Measurements from ENCODE around the gene SHISA5.
"Not testable (repeated sequence)": the region's sequence is repeated elsewhere in the genome, so short reads cannot be mapped to it uniquely, and the experiment has no call there.

The SHISA5 gene

GRCh38 chr3:48551651-48552050 lies 47.7 kb upstream of the SHISA5 start:
- not testable (repeated sequence) for H2AK5ac ChIP-seq (ENCODE audit: low read depth, low read length); H2BK120ac ChIP-seq (ENCODE audit: low read depth, low read length); H2AFZ ChIP-seq (ENCODE audit: low read length); H3K4me3 ChIP-seq (ENCODE audit: low read length in 2 of 2); H3K79me1 ChIP-seq (ENCODE audit: low read depth, low read length); H3K9me3 ChIP-seq (replicated peaks in 1 of 2; ENCODE audit: control insufficient read depth in 2 of 2, insufficient read depth in 1 of 2, low read depth in 1 of 2, low read length in 2 of 2); H3K23ac ChIP-seq (ENCODE audit: low read depth, low read length, poor library complexity); DNase-seq (ENCODE audit: low spot score); H3K4ac ChIP-seq (ENCODE audit: low read length); H3K27ac ChIP-seq (replicated peaks; ENCODE audit: low read length); H3K9ac ChIP-seq (ENCODE audit: low read depth, low read length, poor library complexity); H4K91ac ChIP-seq (ENCODE audit: low read depth, low read length, poor library complexity); H3K18ac ChIP-seq (ENCODE audit: low read length); H2BK5ac ChIP-seq (ENCODE audit: low read length); H3K27me3 ChIP-seq (ENCODE audit: control insufficient read depth in 3 of 3, insufficient read depth in 3 of 3, low read depth in 1 of 3, low read length in 3 of 3); H3K4me2 ChIP-seq (ENCODE audit: insufficient read depth, low read length, poor library complexity, severe bottlenecking); H3K14ac ChIP-seq (ENCODE audit: low read length); H4K8ac ChIP-seq (ENCODE audit: low read depth, low read length); H2BK15ac ChIP-seq (ENCODE audit: low read length); H2BK12ac ChIP-seq (ENCODE audit: low read length)
- WGBS, 2 donors (ENCODE audit: extremely low coverage in 2 of 2, insufficient read length in 2 of 2, insufficient replicate concordance in 1 of 2): no CpG with 5 or more reads among the region's 7 CpGs
- peaks cover 10 to 14% of the 10 kb centered on the region in 2 donors for H3K4me1 ChIP-seq (ENCODE audit: control insufficient read depth in 2 of 2, insufficient read depth in 1 of 2, low read depth in 1 of 2, low read length in 2 of 2)
- H3K36me3 ChIP-seq (replicated peaks in 1 of 2; ENCODE audit: control insufficient read depth in 2 of 2, insufficient read depth in 2 of 2, low read length in 2 of 2): peaks cover 7 to 23% of the 10 kb centered on the region in 2 donors

- Histone ChIP-seq H3K9ac (ENCODE audit: low read depth, low read length, poor library complexity) (no peak overlapping the region), H3K79me1 (ENCODE audit: low read depth, low read length) (no peaks in the 10 kb centered on the region), H3K27ac (replicated peaks; ENCODE audit: low read length) (no peak overlapping the region), H3K27me3 (ENCODE audit: control insufficient read depth in 3 of 3, insufficient read depth in 3 of 3, low read depth in 1 of 3, low read length in 3 of 3) (no peaks in the 10 kb centered on the region), H2BK5ac (ENCODE audit: low read length) (no peak overlapping the region), H3K18ac (ENCODE audit: low read length) (no peak overlapping the region), H4K8ac (ENCODE audit: low read depth, low read length) (no peak overlapping the region), H3K4ac (ENCODE audit: low read length) (no peak overlapping the region), H2BK12ac (ENCODE audit: low read length) (no peak overlapping the region), H3K36me3 (replicated peaks in 1 of 2; ENCODE audit: control insufficient read depth in 2 of 2, insufficient read depth in 2 of 2, low read length in 2 of 2) (peaks cover 12 to 34% of the 10 kb centered on the region in 2 donors), H2BK15ac (ENCODE audit: low read length) (no peak overlapping the region), H2BK120ac (ENCODE audit: low read depth, low read length) (no peak overlapping the region), H3K14ac (ENCODE audit: low read length) (no peak overlapping the region), H3K23ac (ENCODE audit: low read depth, low read length, poor library complexity) (no peak overlapping the region), H2AFZ (ENCODE audit: low read length) (peak overlapping the region; percentile 63), H3K4me3 (ENCODE audit: low read length in 2 of 2) (no peak overlapping the region), H3K9me3 (replicated peaks in 1 of 2; ENCODE audit: control insufficient read depth in 2 of 2, insufficient read depth in 1 of 2, low read depth in 1 of 2, low read length in 2 of 2) (no peaks in the 10 kb centered on the region), H2AK5ac (ENCODE audit: low read depth, low read length) (peak overlapping the region; percentile 5), H4K91ac (ENCODE audit: low read depth, low read length, poor library complexity) (no peak overlapping the region), H3K4me2 (ENCODE audit: insufficient read depth, low read length, poor library complexity, severe bottlenecking) (no peak overlapping the region), H3K4me1 (ENCODE audit: control insufficient read depth in 2 of 2, insufficient read depth in 1 of 2, low read depth in 1 of 2, low read length in 2 of 2) (peaks cover 0 to 2% of the 10 kb centered on the region in 2 donors)
- DNase-seq (ENCODE audit: low spot score): peak; percentile 78
- no CpG with 5 or more reads among the region's 10 CpGs for WGBS, 2 donors (ENCODE audit: extremely low coverage in 2 of 2, insufficient read length in 2 of 2, insufficient replicate concordance in 1 of 2)
Observed at GRCh38 chr3:48548729-48549705, 45.0 kb upstream of the SHISA5 start.

GRCh38 chr3:48548126-48548525 lies 44.2 kb upstream of the SHISA5 start:
- H2BK5ac ChIP-seq (ENCODE audit: low read length): no peak overlapping the region
- H2AK5ac ChIP-seq (ENCODE audit: low read depth, low read length): no peak overlapping the region
- H4K91ac ChIP-seq (ENCODE audit: low read depth, low read length, poor library complexity): no peak overlapping the region
- H2BK12ac ChIP-seq (ENCODE audit: low read length): no peak overlapping the region
- no peak overlapping the region for H3K14ac ChIP-seq (ENCODE audit: low read length)
- no peaks in the 10 kb centered on the region for H3K9me3 ChIP-seq (replicated peaks in 1 of 2; ENCODE audit: control insufficient read depth in 2 of 2, insufficient read depth in 1 of 2, low read depth in 1 of 2, low read length in 2 of 2)
- H3K79me1 ChIP-seq (ENCODE audit: low read depth, low read length): no peaks in the 10 kb centered on the region
- H4K8ac ChIP-seq (ENCODE audit: low read depth, low read length): no peak overlapping the region
- no peak overlapping the region for H2BK15ac ChIP-seq (ENCODE audit: low read length)
- no peak overlapping the region for H3K4me2 ChIP-seq (ENCODE audit: insufficient read depth, low read length, poor library complexity, severe bottlenecking)
- no peak overlapping the region for H3K23ac ChIP-seq (ENCODE audit: low read depth, low read length, poor library complexity)
- H3K4ac ChIP-seq (ENCODE audit: low read length): no peak overlapping the region
- no peak overlapping the region for H2AFZ ChIP-seq (ENCODE audit: low read length)
- no peak overlapping the region for H3K27ac ChIP-seq (replicated peaks; ENCODE audit: low read length)
- H3K36me3 ChIP-seq (replicated peaks in 1 of 2; ENCODE audit: control insufficient read depth in 2 of 2, insufficient read depth in 2 of 2, low read length in 2 of 2): peaks cover 12 to 40% of the 10 kb centered on the region in 2 donors
- peaks cover 0 to 1% of the 10 kb centered on the region in 2 donors for H3K4me1 ChIP-seq (ENCODE audit: control insufficient read depth in 2 of 2, insufficient read depth in 1 of 2, low read depth in 1 of 2, low read length in 2 of 2)
- no peak overlapping the region for H3K18ac ChIP-seq (ENCODE audit: low read length)
- H2BK120ac ChIP-seq (ENCODE audit: low read depth, low read length): no peak overlapping the region
- H3K27me3 ChIP-seq (ENCODE audit: control insufficient read depth in 3 of 3, insufficient read depth in 3 of 3, low read depth in 1 of 3, low read length in 3 of 3): no peaks in the 10 kb centered on the region
- H3K9ac ChIP-seq (ENCODE audit: low read depth, low read length, poor library complexity): no peak overlapping the region
- no peak for DNase-seq (ENCODE audit: low spot score)
- H3K4me3 ChIP-seq (ENCODE audit: low read length in 2 of 2): no peak overlapping the region
- no CpG with 5 or more reads among the region's 5 CpGs for WGBS, 2 donors (ENCODE audit: extremely low coverage in 2 of 2, insufficient read length in 2 of 2, insufficient replicate concordance in 1 of 2)

- no peak overlapping the region for H3K23ac ChIP-seq (ENCODE audit: low read depth, low read length, poor library complexity)
- peaks cover 0 to 4% of the 10 kb centered on the region in 2 donors for H3K9me3 ChIP-seq (replicated peaks in 1 of 2; ENCODE audit: control insufficient read depth in 2 of 2, insufficient read depth in 1 of 2, low read depth in 1 of 2, low read length in 2 of 2)
- no peak overlapping the region for H3K4ac ChIP-seq (ENCODE audit: low read length)
- no peak overlapping the region for H3K18ac ChIP-seq (ENCODE audit: low read length)
- H2BK12ac ChIP-seq (ENCODE audit: low read length): no peak overlapping the region
- H2BK15ac ChIP-seq (ENCODE audit: low read length): no peak overlapping the region
- H2AFZ ChIP-seq (ENCODE audit: low read length): no peak overlapping the region
- no peak overlapping the region for H2BK5ac ChIP-seq (ENCODE audit: low read length)
- no peak overlapping the region for H2AK5ac ChIP-seq (ENCODE audit: low read depth, low read length)
- H3K4me2 ChIP-seq (ENCODE audit: insufficient read depth, low read length, poor library complexity, severe bottlenecking): no peak overlapping the region
- no peaks in the 10 kb centered on the region for H3K27me3 ChIP-seq (ENCODE audit: control insufficient read depth in 3 of 3, insufficient read depth in 3 of 3, low read depth in 1 of 3, low read length in 3 of 3)
- no peak overlapping the region for H3K9ac ChIP-seq (ENCODE audit: low read depth, low read length, poor library complexity)
- peak overlapping the region; percentile 40 for H4K91ac ChIP-seq (ENCODE audit: low read depth, low read length, poor library complexity)
- WGBS, 2 donors (ENCODE audit: extremely low coverage in 2 of 2, insufficient read length in 2 of 2, insufficient replicate concordance in 1 of 2): no CpG with 5 or more reads among the region's 4 CpGs
- peaks cover 0 to 1% of the 10 kb centered on the region in 2 donors for H3K4me1 ChIP-seq (ENCODE audit: control insufficient read depth in 2 of 2, insufficient read depth in 1 of 2, low read depth in 1 of 2, low read length in 2 of 2)
- H2BK120ac ChIP-seq (ENCODE audit: low read depth, low read length): no peak overlapping the region
- H3K27ac ChIP-seq (replicated peaks; ENCODE audit: low read length): no peak overlapping the region
- no peaks in the 10 kb centered on the region for H3K79me1 ChIP-seq (ENCODE audit: low read depth, low read length)
- no peak overlapping the region for H4K8ac ChIP-seq (ENCODE audit: low read depth, low read length)
- H3K14ac ChIP-seq (ENCODE audit: low read length): no peak overlapping the region
- H3K4me3 ChIP-seq (ENCODE audit: low read length in 2 of 2): no peak overlapping the region
- H3K36me3 ChIP-seq (replicated peaks in 1 of 2; ENCODE audit: control insufficient read depth in 2 of 2, insufficient read depth in 2 of 2, low read length in 2 of 2): peaks cover 12 to 45% of the 10 kb centered on the region in 2 donors
- DNase-seq (ENCODE audit: low spot score): no peak
Observed at GRCh38 chr3:48546203-48546829, 42.3 kb upstream of the SHISA5 start.
